DMS 273 treated with DMSO at 0.1 percent for 48 hours (cell line): ENCODE results near the gene ARCN1.

ENCODE experiments used
- DNase-seq: peaks from one replicate; lab custom pipeline; 2025; lab: John Stamatoyannopoulos, UW

Gene ARCN1

GRCh38 chr11:118621784-118622375 lies 49.7 kb downstream of the ARCN1 start:
- DNase-seq = no peak

GRCh38 chr11:118622376-118623268 lies 50.4 kb downstream of the ARCN1 start:
- peak; percentile 69 for DNase-seq

DNA sequence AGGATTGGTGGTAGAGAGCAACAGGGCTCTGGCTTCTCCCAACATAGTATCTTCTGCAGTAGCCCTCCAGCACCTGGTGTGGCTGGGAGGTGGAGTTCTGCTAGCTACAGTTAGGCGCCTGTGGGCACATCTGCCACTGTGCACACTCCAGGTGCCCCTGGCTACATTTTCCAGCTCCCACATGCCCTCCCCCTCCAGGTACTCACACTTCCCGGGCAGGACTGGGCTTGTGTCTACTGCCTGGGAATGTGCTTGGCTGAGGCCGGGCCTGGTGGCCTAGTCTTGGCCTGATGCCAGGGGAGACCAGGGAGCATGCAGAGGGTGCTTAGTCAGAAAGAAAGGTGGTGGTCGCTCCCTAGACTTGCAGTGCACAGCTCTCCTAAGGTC lies 51.1 kb downstream of the ARCN1 start:
- DNase-seq = no peak

GRCh38 chr11:118625036-118625690 lies 53.0 kb downstream of the ARCN1 start:
- no peak for DNase-seq

DNA sequence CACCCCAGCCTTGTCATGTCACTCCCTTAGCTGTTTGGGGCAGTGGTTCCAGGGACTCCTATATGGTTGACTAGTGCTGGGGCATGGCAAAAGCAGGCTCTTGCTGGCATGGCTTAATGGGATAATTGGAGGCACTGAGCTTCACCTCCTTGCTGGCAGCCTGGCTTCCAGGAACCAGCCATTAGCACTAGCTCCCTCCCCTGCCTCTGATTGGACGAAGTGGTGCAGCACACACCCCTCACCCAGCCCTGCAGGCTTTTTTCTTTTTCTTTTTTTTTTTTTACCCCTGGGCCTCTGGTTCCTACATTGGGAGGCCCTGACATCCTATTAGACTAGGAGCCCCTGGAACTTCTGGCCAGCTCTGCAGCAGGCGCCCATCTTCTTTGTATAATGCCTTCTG lies 53.8 kb downstream of the ARCN1 start:
- peak; percentile 6 for DNase-seq

GRCh38 chr11:118627566-118627965 lies 55.4 kb downstream of the ARCN1 start:
- no peak for DNase-seq

DNA sequence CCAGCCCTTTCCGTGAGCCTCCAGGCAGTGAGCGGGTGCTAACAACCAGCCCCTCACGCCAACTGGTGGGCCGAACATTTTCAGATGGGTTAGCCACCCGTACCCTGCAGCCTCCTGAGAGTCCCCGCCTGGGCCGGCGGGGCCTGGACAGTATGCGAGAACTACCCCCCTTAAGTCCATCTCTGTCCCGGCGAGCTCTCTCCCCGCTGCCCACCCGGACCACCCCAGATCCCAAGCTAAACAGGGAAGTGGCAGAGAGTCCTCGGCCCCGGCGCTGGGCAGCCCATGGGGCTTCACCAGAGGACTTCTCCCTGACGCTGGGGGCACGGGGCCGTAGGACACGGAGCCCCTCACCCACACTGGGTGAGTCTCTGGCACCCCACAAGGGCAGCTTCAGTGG lies 55.8 kb downstream of the ARCN1 start:
- DNase-seq = no peak

- no peak for DNase-seq
Measured at GRCh38 chr11:118628432-118628831, 56.2 kb downstream of the ARCN1 start.

DNA sequence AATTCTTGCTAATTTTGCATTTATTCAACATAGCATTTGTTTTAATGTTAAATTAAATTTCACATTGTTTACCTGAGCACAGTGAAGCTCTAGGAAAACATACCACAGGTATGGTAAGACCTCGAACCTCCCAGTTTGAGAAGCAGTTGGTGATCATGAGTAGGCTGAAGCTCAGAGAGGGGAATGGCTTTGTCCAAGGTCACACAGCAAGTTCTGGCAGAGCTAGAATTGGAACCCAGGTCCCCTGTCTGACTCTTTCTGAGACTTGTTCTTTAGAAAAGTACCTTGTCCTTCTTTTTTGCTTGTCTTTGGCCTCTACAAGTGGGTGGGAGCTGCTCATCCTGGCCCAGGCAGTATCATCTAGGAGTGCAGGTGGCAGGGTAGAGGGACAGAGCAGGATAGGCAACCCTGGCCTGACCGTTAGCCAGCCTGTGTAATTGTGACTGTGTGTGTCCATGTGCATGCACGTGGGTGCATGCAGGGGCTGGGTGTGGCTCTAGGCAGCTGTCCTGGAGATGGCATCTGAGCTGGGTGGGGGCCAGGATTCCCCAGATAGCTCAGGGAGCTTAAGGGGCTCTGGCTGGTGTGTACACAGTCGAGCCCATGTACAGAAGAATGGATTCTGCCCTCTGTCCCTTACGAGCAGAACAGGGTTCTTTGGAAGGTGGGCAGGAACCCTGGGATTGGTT lies 56.8 kb downstream of the ARCN1 start:
- no peak for DNase-seq

DNA sequence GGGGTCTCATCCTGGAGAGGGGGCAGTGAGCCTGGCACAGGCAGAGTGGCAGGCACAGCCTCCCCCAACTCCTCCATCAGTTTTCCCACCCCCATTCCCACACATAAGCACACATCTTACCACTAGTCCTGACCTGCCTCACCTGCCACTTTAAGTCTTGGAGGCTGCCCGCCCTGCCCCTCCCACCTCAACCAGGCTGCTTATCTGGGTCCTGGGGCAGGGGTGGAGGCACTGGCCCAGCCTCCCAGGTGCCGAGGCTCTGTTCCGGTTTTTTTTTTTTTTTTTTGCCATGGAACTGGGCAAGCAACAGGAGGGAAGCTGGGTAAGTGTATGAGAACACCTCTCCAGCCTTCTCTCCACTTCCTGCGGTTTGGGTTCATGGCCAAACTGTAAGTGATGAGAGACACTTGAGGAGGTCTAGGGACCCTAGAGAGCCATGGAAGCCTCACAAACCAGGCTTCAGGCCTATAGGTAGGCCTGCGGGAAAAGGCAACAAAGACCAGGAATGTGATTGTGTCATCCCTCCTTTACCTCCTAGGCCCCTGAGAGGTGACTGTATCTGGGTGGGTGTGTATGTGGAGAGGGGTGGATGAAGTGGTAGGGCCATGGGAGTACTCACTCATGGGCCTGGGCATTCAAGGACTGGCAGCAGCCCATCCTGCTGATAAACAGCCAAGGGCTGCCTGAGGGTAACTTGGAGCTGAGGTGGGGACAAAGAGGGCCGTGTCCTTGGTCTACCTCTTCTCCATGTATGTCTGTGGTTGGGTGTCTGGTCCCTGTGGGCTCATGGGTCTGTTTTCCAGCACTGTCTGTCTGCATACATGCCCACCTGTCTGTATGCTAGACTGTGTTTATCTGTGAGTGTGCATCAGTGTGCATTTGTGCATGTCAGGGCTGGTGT lies 57.8 kb downstream of the ARCN1 start:
- no peak for DNase-seq

DNA sequence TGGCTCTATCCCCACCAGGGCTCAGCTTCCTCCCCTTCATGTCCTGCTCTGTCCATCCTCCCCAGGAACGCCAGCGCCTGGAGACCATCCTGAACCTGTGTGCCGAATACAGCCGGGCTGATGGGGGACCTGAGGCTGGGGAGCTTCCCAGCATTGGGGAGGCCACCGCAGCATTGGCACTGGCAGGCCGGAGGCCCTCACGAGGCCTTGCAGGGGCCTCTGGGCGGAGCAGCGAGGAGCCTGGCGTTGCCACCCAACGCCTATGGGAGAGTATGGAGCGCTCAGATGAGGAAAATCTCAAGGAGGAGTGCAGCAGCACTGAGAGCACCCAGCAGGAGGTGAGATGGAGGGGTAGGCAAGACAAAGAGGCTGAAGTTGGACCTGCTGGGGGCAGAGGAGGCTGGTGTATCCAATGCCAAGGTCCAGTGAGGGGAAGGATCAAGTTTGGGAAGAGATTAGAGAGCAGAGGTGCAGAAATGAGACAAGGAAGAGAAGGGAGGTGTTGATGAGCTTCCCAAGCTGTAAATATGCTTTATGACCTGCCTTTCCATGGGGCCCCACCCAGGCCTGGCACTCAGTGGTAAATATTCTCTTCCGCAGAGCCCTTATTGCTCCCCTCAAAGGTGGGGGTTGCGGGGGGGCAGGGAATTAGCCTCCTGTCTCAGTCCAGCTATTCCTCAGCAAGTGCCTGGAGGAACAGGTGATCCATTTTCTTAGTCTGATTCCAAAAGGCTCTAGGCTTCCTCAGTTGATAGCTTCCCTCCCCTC lies 59.1 kb downstream of the ARCN1 start:
- DNase-seq = no peak

- no peak for DNase-seq
Measured at GRCh38 chr11:118632577-118633318, 60.5 kb downstream of the ARCN1 start.

DNA sequence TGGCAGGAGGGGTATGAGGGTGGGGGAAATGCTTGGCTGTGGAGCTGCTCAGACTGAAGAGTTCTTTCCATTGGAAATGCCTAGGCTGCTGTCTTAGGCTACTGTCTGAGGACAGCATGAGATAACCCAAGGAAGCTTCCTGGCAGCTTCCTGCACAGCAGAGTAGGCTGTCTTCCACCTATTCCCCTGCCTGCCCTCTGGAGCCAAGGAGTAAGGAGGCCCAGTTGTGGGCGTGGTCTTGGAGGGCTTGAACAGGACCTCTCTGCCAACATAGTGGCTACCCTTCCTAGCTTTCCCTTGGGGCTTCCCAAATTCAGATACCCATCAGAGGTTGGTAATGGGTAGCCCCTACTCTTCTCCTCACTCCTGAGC lies 61.1 kb downstream of the ARCN1 start:
- no peak for DNase-seq

DNA sequence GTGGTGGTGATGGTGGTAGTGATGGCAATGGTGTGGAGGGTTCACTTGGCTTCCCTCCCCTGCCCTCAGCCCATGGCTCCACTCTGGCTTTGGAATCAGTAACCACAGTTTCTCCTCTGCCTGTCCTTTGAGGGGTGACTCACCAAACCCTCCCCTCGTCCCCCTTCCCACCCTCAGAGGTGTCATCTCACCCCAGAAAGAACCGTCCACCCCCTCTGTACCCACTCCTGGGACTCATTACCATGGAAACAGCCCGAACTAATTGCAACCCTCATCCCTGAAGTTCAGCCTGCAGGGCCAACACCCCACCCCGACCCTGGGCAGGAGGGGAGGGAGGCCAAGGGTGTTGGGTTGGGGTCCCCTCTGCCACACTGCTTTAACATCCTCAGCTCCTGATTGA lies 61.8 kb downstream of the ARCN1 start:
- DNase-seq = no peak

GRCh38 chr11:118634431-118635236 lies 62.4 kb downstream of the ARCN1 start:
- no peak for DNase-seq

DNA sequence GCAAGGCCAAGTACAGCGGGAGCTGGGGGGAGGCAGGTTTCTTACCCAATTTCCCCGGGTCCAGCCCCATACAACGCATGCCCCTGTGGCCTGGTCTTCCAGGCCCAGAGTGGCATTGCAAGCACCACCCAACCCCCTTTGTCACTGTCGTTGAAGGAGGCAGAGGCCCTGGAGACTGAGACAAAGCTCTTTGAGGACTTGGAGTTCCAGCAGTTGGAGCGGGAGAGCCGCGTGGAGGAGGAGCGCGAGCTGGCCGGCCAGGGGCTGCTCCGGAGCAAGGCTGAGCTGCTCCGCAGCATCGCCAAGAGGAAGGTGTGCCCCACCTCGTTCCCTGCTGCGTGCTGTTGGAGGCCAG lies 63.0 kb downstream of the ARCN1 start:
- DNase-seq = no peak

GRCh38 chr11:118635642-118636041 lies 63.4 kb downstream of the ARCN1 start:
- no peak for DNase-seq

- no peak for DNase-seq
Measured at GRCh38 chr11:118636569-118637290, 64.5 kb downstream of the ARCN1 start.

DNA sequence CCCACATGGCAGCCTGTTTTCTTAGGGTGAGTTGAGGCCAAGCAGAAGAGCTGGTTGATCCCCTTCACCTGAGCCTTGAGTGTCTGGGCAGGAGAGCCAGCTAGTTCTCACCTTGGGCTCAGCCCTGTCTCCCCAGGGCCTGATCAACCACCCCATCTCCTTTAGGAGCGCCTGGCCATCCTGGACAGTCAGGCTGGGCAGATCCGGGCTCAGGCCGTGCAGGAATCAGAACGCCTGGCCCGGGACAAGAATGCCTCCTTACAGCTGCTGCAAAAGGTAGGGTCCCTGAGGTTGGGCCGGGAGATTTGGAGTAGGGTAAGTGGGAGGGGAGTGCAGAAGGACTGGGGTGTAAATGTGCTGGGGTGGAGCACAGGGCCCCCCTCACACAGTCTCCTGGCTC lies 66.5 kb downstream of the ARCN1 start:
- DNase-seq = no peak
